ENCODE data around the gene RALGPS1. TPM values are rescaled to one million over a fixed set of nuclear protein-coding genes. Genes with fewer than 3 reads are reported as not detected.

The RALGPS1 gene
- total RNA-seq, 4 donors from 2014 or later, result 2.2 to 10.3 (median 5.4) TPM

- DNase-seq (no peak), ATAC-seq (no peak)
- H3K36me3 ChIP-seq, result no peaks in the 10 kb centered on the region
- H3K4me3 ChIP-seq, result no peak overlapping the region
- H3K27me3 ChIP-seq, result no peaks in the 10 kb centered on the region
- in situ Hi-C loops (cut with MboI; ENCODE audit: low sequenced_read_pairs in 4 of 4), result no loop called here
- H3K9me3 ChIP-seq, result no peaks in the 10 kb centered on the region
- no peak for TF ChIP-seq POLR2A (IDR thresholded peaks at IDR 0.05)
- TF ChIP-seq CTCF (IDR thresholded peaks at IDR 0.05 in 4 of 5, conservative IDR thresholded peaks at IDR 0.05 in 1 of 5), result no peak
- no peak overlapping the region for H3K27ac ChIP-seq
- intact Hi-C loops (cut with DNase I; ENCODE audit: low total_unique reads), result no loop called here
- no peaks in the 10 kb centered on the region for H3K4me1 ChIP-seq
Observed at GRCh38 chr9:127213859-127214258, 299.3 kb downstream of the RALGPS1 start.

- no peaks in the 10 kb centered on the region for H3K36me3 ChIP-seq
- in situ Hi-C loops (cut with MboI; ENCODE audit: low sequenced_read_pairs in 4 of 4) (no loop called here), intact Hi-C loops (cut with DNase I; ENCODE audit: low total_unique reads) (no loop called here)
- H3K27ac ChIP-seq, result no peak overlapping the region
- TF ChIP-seq CTCF (IDR thresholded peaks at IDR 0.05 in 4 of 5, conservative IDR thresholded peaks at IDR 0.05 in 1 of 5) (peak; percentile 52 to 74 (median 64)), POLR2A (IDR thresholded peaks at IDR 0.05) (no peak)
- no peak overlapping the region for H3K4me3 ChIP-seq
- peak in 1 of 2 donors; percentile 55 for DNase-seq
- ATAC-seq, result peak; percentile 60 to 86
- no peaks in the 10 kb centered on the region for H3K4me1 ChIP-seq
- H3K27me3 ChIP-seq, result no peaks in the 10 kb centered on the region
- no peaks in the 10 kb centered on the region for H3K9me3 ChIP-seq
Observed at GRCh38 chr9:127214421-127215267, 300.1 kb downstream of the RALGPS1 start.

GRCh38 chr9:127215268-127216209 lies 301.0 kb downstream of the RALGPS1 start:
- ATAC-seq, result no peak
- intact Hi-C loops (cut with DNase I; ENCODE audit: low total_unique reads) (no loop called here), in situ Hi-C loops (cut with MboI; ENCODE audit: low sequenced_read_pairs in 4 of 4) (no loop called here)
- H3K4me3 ChIP-seq, result no peak overlapping the region
- H3K9me3 ChIP-seq, result no peaks in the 10 kb centered on the region
- DNase-seq, result no peak
- H3K4me1 ChIP-seq, result no peaks in the 10 kb centered on the region
- no peak for TF ChIP-seq POLR2A (IDR thresholded peaks at IDR 0.05)
- no peak for TF ChIP-seq CTCF (IDR thresholded peaks at IDR 0.05 in 4 of 5, conservative IDR thresholded peaks at IDR 0.05 in 1 of 5)
- no peak overlapping the region for H3K27ac ChIP-seq
- H3K36me3 ChIP-seq, result no peaks in the 10 kb centered on the region
- no peaks in the 10 kb centered on the region for H3K27me3 ChIP-seq

DNA sequence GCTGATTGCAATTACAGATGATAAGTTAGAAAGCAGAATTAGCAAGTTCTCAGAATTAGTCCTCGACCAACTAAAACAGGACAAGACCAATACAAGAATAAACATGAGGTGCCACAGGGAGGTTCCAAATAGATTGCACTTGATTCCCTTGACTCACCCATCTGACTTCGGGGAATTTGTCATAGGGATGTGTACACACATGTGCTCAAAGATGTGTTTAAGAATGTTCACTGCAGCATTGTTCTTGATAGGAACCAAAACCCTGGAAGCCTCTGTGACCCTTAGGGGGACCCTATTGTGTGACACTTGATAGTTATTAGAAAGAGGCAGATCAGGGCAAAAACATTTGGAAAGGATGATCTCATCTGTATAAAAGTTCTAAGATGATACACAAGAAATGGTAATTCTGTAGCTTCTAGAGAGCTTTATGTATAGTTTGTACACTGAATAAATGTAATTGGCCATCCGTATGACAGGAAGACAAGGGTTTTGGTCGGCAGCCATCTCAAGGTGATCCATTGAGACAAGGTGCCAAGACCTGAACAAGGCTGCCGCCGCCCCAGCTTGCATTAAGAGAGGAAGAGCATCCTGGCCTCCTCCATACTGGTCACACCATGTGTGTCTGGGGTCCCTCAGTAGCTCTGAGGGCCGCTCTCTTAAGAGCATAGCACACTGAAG lies 301.8 kb downstream of the RALGPS1 start:
- intact Hi-C loops (cut with DNase I; ENCODE audit: low total_unique reads), result no loop called here
- Histone ChIP-seq H3K4me3 (no peak overlapping the region), H3K27me3 (no peaks in the 10 kb centered on the region), H3K9me3 (no peaks in the 10 kb centered on the region), H3K4me1 (no peaks in the 10 kb centered on the region), H3K36me3 (no peaks in the 10 kb centered on the region), H3K27ac (no peak overlapping the region)
- no peak for DNase-seq
- in situ Hi-C loops (cut with MboI; ENCODE audit: low sequenced_read_pairs in 4 of 4), result no loop called here
- TF ChIP-seq POLR2A (IDR thresholded peaks at IDR 0.05) (no peak), CTCF (IDR thresholded peaks at IDR 0.05 in 4 of 5, conservative IDR thresholded peaks at IDR 0.05 in 1 of 5) (no peak)
- ATAC-seq, result no peak

Data from gastrocnemius medialis (tissue), 4 donors.